ENCODE results near the gene NUP50.

The NUP50 gene

DNA sequence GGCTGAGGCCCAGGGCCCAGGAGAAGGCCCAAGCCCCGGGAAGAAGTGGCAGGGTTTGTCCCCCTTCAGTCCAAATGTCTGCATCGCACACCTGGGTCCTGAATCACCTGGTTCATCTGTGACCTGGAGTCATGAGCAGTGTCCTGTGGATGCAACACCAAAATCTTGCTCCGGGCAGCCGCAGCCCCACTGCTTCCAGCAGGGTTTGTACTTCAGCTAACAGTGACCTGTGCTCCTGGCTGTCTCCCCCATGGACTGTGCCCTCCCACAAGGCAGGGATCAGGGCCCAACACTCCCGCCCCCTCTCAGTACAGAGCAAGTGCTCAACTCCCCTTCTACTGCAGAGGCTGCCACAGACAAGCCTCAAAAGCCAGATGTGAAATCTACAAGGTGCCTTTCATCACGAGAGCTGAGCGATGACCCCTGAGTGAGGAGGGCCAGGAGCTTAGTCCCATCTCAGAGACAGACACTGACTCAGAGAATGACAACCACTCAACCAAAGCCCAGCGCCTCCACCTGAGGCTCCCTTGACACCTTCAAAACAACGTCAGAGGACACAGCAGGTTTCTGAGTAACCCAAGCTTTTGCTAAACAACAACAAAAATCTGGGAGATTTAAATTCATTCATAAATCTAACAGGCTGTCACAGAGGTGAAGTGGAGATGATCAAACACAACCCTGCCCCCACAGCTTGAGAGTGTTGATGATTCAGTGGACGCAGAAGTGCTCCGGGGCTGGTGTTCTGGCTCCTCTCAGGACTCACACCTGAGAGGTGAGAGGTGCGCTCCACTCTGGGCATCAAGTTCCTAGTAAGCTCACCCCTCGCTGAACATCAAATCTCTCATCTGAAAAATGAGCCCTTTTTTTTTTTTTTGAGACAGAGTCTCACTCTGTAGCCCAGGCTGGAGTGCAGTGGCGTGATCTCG lies 73.6 kb downstream of the NUP50 start:
- Histone ChIP-seq H3K4me1 (ENCODE audit: insufficient read depth, low read length) (peaks cover 12% of the 10 kb centered on the region; the same call in 1 of the 2 replicates), H3K27ac (ENCODE audit: low read length) (no peak overlapping the region), H3K9ac (ENCODE audit: low read depth, low read length) (no peak overlapping the region), H3K36me3 (ENCODE audit: insufficient read depth, low read depth, low read length) (no peaks in the 10 kb centered on the region), H3K4me3 (ENCODE audit: low read length) (no peak overlapping the region), H3K9me3 (ENCODE audit: insufficient read depth, low read depth, low read length) (no peaks in the 10 kb centered on the region), H3K27me3 (ENCODE audit: insufficient read depth, low read length) (peaks cover 19% of the 10 kb centered on the region)
